ENCODE measurements around the gene TSPAN32.

TSPAN32 gene, protein sequence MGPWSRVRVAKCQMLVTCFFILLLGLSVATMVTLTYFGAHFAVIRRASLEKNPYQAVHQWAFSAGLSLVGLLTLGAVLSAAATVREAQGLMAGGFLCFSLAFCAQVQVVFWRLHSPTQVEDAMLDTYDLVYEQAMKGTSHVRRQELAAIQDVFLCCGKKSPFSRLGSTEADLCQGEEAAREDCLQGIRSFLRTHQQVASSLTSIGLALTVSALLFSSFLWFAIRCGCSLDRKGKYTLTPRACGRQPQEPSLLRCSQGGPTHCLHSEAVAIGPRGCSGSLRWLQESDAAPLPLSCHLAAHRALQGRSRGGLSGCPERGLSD

DNA sequence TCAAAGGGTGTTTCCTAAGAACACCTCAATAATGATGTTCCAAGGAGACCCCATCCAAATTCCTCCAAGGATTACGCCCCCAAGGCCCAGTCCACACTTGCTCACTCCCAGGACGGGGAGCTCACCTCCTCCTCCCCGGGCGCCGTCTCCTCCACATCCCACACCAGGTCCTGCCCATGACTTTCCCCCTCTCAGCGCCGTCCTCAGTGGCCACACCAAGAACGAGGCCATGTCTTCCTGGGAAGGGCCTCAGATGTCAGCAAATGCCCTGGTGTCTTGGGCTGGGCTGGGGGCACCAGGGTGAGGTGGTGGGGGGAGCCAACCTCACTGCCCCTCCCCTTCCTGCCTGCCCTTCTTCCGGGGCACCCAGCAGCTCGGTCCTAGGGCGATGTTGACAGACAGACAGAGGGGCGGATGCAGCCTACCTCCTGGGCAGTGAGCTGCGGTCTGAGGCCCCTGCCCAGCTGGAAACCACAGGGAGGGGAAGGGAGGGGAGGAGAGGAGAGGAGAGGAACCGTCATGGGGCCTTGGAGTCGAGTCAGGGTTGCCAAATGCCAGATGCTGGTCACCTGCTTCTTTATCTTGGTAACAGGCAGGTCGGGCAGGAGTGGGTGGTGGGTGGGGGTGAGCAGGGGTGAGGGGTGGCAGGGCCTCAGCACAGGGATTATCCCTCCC lies at the start of gene TSPAN32, which contains the start of gene C11orf21:
Gene TSPAN32 (plus strand): TSS at position 383 of the 675 bp plus-strand sequence. CDS start 137 bp downstream, at position 520.
Gene C11orf21 (minus strand): TSS at position 288 of the 675 bp plus-strand sequence. CDS start 110 bp downstream, at position 178.
- peak; percentile 28 to 36 for DNase-seq

DNA sequence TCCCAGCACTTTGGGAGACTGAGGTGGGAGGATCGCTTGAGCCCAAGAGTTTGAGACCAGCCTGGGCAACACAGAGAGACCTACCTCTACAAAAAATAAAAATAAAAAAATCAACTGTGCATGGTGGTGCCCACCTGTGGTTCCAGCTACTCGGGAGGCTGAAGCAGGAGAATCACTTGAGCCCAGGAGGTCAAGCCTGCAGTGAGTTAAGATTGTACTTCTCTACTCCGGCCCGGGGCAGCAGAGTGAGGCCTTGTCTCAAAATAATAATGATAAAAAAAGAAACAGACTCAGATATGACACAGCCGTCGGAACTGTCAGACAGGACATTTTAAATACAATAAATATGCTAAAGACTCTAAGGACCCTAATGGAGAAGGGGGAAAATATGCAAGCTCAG lies 49.8 kb upstream of the TSPAN32 start:
- DNase-seq, result no peak

DNA sequence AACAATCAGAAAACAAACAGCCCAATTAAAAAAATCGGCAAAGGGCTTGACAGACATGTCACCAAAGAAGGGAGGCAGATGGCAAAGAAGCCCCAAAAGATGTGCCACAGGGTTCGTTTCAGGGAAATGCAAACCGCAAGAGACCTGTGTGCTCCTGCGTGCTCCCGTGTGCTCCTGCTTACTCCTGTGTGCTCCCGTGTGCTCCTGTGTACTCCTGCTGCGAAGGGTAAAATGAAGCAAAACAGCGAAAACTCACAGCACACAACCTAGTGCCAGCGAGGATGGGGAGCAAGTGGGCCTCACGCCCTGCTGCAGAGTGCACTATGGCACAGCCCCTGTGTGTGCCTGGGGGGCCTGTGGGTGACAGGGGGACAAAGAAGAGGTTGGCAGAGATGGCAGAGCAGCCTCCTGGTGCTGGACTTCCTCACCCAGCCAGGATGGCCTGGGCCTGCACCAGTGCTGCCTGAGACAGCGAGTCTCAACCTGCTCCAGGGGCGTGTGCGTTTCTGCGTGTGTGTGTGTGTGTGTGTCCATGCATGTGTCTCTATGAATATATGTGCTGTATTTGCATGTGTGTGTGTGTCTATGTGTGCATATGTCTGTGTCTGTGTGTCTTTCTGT lies 45.4 kb upstream of the TSPAN32 start:
- no peak for DNase-seq

DNA sequence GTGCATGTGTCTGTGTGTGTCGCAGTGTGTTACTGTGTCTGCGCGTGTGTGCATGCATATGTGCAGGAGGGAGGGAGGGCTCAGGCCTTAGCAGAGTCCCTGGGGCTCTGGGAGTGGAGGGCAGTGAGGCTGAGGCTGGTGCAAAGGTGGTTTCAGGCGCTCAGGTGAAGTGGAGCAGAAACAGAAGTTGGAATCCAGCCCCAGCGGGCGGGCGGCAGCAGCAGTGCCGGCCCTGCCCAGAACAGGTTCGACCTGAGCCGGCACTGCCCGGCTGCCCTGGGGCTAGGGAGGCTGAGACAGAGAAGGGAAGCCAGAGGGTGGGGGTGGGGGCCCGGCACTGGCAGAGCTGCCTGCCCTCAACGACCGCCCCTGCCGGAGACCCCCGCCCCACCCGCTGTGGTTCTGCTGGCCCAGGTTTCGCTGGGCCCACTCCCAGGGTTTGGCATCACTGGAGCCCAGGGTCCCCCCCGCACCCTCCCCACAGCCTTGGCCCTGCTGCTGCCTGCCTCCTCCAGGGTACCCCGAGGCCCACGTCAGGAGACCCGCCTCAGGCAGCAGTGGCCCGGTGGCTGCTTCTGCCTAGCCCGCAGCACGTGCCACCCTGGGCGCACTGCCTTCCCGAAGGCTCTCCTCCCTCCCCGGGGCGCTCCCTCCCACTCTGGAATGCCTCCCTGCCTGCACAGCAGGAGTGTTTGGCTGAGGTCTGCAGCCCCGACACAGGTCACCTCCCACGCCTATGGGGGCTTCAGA lies 44.7 kb upstream of the TSPAN32 start:
- no peak for DNase-seq

DNA sequence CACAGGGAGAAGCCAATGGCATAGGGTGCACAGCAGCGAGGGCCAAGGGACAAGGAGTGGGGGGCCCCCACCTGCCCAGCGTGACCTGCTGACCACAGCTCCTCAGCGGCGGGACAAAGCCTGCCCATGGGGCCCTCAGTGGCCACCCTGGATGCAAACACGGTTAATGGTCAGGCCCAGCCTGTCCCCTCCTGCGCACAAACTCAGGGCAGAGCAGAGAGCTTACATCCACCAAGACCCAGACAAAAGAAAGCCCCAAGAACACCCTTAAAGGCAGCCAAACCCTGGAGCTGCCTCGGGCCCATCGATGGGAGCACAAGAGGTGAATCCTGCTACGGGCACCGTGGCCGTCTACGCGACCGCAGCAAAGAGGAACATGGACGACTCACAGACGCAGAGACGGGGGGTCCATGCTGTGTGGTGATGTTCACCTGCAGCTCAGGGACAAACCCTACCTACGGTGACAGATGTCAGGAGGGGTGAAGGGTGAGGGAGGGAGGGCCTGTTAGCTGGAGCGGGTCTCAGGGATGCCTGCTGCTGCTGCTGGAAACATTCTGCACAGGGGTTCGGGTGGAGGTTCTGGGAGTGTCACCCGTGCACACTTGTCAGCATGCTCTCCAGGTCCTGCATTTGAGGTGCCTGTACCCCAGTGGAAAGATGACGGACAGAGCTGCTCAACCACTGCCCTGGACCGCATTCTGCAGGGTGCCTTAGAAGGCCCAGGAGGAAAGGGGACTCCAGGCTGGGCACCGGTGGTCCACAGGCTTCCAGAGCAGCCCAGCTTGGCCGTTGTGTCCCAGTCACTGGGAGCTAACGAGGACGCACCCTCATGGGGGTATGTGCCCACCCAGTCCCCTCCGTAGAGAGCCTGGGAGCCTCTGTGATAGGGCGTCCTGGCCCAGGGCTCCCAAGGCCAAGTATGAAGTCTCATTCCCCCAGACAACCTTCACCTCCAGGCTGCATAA lies 43.0 kb upstream of the TSPAN32 start:
- no peak for DNase-seq

DNA sequence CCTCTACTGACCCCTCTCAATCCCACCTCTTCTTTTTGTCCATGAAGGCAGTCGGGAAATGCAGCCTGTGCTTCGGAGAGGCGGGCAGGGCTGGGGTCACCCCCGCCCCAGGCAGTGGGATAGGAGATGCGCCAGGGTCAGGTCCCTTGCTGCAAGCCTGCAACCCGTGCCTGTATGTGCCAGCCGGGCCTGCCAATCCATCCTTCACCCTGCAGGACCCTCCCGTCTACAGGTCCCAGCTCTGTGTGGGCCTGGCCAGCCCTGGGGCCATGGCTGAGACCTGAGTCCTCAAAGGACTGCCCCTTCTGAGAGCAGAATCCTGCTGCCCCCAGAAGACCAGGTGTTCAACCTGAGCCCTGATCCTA lies 42.4 kb upstream of the TSPAN32 start:
- no peak for DNase-seq

DNA sequence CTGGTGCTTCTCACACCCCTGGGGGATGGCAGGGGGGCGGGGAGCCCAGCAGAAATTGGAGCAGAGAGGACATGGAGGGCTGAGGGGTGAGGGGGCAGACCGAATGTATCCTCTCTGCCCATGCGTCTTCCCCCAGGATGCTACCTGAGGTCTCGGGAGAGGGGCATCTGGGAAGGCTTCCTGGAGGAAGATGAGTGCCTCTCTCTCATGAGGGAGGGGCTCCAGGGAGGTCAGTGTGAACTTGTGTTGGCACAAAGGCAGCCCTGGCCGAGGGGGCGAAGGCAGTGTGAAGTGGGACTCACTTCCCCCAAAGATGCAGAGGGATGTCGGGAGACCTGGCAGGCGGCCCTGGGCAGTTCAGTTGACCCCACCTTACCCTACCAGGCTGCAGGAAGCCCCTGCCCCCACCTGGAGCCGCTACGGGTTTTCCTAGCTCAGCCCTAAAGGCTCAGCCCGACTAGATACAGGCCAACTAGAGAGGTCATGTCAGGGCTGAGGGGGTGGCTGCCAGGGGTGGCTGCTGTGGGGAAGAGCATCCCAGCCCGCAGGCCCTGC lies 41.8 kb upstream of the TSPAN32 start:
- DNase-seq, result no peak

DNA sequence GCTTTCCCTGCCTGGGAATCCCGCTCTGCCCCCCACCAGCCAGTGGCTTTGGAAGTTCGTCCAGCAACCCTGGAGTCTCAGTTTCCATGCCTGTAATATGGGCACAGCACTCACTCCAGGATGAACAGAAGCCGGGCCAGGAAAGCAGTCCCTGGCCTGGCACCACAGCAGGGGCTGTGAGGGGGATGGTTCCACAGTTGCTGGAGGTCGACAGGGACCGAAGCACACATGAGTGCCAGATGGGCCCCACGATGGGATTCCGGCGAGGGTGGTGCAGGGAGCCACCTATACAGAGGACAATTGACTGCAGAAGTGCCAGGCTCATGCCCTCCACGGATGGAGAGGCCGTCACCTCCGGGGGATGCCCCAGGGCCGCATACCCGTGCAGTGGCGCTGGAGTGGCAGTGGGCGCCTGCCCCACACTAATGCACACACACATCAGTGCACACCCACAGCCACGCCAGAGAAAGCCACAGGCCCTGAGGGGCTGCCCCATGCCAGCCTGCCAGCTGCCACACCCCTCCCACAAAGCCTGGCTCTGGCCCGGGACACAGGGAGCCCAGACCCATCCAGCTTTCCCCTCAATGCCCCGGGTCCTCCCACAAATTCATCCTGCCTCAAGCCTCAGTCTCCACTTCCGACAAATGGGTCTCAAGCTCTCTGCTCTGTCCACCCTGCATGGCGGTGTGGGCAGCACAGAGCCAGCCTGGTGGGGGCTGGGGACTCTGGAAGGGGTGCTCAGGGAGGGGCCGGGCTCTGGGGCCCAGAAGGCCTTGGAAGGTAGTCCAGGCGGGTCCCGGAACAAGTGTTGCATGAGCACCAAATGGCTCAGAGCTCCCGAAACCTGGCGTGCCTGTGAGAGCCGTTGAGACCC lies 41.1 kb upstream of the TSPAN32 start:
- no peak for DNase-seq

DNA sequence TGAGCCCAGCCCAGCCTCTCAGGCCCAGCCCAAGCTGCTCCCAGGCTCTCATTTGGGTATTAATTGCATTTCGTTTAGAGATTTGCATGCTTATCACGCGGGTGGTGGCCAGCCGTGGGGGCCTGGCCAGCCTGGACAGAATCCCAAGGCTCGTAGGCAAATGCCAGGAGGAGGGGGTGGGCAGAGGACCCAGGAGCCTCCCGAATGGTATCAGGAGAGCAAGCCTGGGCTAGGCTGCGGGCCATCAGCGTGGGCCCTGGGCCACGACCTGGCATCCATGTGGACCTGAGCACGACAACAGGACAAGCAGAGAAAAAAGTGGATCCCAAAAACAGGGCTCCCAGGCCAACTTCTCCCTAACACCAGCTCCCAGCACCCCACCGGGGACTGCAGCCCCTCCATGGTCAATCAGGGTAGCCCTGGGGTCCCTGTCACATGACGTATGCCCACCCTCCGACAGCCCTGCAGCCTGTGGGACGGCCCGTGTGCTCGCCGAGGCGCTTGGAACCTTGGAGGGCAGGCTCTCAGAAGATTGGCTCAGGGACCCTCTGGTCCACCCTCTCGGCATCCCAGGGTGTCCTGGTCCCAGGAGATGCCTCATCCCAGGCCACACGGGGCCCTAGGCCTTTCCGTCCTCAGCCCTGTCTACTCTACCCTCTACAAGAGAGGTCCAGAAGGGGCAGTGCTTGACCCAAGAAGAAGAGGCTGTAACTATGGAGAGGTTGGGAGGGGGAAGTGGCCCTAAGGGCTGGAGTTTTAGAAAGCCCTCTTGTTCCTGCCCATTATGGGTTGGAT lies 40.2 kb upstream of the TSPAN32 start:
- DNase-seq, result no peak

DNA sequence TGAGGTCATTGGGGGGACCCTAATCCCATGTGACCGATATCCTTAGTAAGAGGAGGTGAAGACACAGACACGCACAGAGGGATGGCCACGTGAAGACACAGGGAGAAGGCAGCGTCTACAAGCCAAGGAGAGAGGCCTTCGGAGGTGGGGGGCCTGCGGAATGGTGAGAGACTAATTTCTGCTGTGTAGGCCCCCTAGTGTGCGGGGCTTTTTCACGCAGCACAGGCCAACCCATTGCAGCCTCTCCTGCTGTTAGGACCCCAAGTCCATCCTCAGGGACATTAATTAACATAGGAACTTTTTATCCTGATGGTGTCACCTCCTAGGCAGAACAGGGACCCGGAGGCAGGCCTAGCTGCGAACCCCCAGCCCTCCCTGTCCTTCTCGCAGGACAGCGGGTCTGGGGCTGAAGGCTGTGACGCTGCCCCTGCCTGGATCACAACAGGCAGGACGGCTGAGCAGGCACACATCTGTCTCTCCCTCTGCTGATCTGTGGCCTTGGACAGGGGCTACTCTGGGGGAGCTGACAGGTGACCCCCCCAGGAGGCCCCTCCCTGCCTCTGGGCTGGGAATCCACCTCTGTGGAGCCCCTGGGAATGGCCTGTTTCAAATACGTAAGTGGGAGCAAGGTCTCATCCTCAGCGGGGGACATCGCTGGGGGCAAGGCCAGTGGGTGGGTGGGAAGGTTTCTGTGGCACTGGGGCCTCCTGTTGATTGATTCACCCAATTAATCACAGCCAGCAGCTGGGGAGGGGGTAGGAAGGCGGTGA lies 39.3 kb upstream of the TSPAN32 start:
- DNase-seq, result no peak

DNA sequence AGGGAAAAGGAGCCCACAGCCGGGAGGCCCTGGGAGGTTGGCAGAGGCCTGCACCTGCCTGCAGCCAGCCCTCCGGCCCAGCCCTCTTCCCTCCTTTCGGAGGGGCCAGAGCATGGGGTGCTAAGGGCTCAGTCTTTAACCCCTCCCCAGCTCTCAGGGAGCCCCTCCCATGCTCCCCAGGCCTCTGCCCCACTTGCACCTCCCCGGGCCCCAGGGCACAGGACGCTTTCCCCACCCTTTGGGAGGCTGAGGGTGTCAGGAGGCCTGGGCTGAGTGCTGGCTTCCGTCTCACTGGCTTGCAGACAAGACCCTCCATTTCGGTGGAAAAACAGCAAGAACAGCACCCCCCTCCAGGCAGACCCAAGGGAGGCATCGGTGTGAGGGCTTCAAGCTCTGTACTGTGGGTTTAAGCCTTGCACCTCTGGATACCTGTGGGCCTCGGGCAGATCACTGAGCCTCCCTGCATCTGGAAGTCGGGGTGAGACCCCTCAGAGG lies 38.7 kb upstream of the TSPAN32 start:
- DNase-seq, result no peak

DNA sequence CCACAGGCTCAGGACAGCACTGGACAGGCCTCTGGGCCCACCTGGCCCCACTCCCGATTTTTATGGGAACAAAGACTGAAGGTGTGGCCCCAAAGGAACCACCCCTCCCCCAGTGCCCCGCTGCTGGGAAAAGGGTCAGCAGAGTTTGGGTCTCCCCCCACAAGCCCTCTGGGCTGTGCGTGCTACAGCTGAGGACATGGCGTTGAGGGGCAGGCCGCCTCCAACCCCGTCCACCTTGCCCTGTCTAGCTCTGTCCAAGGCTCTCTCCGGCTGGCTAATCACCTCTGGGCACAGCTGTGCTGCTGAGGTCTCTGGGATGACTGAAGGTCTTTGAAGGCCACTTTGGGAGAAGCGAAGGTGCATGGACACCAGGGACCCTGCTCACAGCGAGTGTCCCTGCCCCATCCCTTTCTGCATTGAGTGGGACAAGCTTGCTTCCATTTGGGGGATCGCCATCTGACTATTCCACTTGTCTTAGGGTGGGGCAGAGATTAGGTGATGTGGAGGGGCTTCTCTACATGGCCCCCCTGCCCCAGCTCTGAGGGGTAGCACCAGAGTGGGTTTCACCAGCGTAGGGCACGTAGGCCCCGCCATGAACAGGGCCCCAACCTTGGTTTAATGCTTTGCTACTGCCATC lies 38.0 kb upstream of the TSPAN32 start:
- no peak for DNase-seq

DNA sequence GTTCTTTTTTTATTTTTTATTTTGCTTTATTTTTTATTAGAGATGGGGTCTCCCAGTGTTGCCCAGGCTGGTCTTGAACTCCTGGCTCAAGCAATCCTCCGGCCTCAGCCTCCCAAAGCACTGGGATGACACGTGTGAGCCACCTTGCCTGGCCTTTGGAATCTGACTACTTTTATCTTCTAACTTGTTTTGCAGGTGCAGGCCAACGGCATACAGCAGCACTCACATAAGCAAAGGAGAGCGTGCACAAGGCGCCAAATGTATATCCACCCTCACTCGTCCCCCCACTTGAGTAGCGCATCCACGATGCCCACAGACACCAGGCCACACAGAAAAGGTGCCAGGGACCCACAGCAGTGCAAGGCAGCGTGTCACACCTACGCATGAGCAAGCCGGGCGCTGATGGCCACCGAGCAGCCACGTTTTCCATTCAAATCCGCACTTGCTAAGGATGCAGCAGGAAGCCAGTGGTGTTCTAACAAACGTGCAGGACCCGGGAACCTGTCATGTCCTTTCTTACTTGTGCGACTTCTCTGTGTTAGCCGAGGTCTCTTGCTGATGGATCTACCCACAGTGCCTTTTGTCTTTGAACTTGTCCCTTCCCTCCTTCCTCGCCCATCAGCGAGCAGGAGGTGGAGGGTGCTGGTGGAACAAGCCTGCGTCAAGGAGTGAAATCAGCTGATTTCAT lies 37.3 kb upstream of the TSPAN32 start:
- no peak for DNase-seq

DNA sequence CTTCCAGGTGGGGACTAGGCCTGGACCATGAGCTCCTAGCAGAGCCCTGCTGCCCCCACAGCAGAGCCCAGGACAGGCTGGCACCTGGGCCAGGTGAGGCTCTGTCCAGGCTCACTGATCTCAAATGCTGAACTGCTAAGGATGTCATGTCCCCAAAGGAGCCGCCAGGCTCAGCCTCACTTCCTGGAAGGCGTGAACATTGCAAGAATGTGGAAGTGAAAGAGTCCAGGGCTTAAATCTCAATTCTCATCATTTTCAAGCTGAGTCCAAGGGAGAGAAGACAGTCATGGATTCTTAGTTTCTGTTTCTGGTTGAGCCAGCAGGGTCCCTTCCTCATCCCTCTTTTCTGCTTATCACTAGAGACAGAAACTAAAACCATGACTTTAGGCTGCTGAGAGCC lies 36.4 kb upstream of the TSPAN32 start:
- DNase-seq, result no peak

DNA sequence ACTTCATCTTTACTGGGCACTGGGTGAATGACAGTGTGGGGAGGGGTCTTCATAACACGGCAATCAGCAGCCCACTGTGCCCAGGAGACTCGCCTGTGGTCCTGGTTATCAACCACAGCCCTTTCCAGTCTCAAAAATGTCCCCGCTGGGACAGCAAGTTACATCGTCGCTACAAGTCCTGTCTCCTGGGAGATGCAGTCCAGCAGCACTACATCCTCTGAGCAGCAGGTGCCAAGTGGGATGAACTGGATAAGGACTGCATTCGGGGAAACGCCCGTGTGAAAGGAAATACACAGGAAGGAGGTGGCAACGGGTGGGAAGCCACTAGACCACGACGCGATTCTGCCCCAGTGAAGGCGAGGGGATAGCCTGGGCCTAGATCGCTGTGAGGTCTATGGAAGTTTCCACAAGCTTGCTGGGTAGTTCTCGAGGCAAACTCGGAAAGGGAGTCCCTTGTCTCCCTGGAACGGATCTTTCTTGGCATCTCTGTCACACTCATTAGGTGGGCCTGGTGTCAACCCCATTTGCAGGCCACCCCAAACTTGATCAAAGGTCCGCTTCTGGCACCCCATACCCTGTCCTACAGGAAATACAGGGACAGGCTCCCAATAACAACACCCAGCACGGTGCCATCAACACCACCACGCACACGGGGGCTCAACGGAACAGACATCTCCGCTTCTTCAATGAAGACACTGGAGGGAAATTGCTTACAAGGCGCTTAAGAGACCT lies 35.8 kb upstream of the TSPAN32 start:
- no peak for DNase-seq

DNA sequence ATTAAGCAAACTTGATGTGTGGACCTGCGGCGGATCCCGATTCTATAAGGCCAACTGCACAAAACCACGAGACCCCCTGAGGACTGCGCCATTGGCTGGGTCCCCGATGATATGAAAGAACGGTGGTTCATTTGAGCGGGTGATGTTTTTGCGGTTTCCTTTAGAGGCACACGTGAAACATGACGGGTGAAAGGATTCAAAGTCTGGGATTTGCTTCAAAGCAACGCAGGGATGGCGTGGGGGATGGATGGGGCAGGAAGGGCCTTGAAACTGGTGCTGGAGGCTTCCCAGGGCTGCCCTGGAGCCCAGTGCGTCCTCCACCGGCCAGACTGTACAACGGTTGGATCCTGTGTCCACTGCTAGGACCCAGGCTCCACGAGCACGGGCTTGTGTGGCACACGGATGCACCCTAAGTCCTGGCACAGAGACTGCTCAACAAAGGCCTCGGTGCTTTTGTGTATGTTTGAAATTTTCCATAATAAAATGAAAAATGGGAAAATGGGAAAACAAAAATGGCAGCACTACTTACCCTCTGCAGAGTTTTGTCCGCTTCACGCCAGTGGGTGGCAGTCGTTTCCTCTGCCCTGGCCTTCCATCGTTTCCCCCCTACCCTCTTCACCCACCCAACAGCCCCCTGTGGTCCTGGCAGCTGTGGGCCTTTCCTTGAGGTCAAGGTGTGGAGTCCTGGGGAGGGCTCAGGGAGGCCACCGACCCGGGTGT lies 35.1 kb upstream of the TSPAN32 start:
- DNase-seq, result no peak
